Measurements from ENCODE around the gene SEMA7A. TPM values are rescaled to one million over a fixed set of nuclear protein-coding genes. Genes with fewer than 3 reads are reported as not detected.

The SEMA7A gene
- total and polyA plus RNA-seq, 9 of the 15 experiments (the other 6 are each of a cell fraction or from before 2014, with no cell fraction given): 0.04 to 8.2 (median 5.4) TPM; not detected in 1

- TF ChIP-seq HBP1 (CRISPR knock-in tag; IDR thresholded peaks at IDR 0.05): no peak
- TF ChIP-seq KAT2B (IDR thresholded peaks at IDR 0.05; ENCODE audit: low read depth, low read length): no peak
- peak; percentile 40; the same call in 1 of the 2 replicates for TF ChIP-seq ZNF24 (IDR thresholded peaks at IDR 0.05)
- no peak for TF ChIP-seq ZNF174 (CRISPR knock-in tag; IDR thresholded peaks at IDR 0.05)
- TF ChIP-seq ETV5 (CRISPR knock-in tag; IDR thresholded peaks at IDR 0.05; ENCODE audit: low read depth): no peak; the same call in 1 of the 2 replicates
- peak; percentile 64; the same call in 1 of the 2 replicates for TF ChIP-seq SIN3B (IDR thresholded peaks at IDR 0.05; ENCODE audit: low read depth)
- TF ChIP-seq ZNF133 (CRISPR knock-in tag; IDR thresholded peaks at IDR 0.05): no peak
- TF ChIP-seq HMGN3 (IDR thresholded peaks at IDR 0.05; ENCODE audit: borderline replicate concordance, extremely low read depth, insufficient read length, low read depth, low read length): peak; percentile 69
- TF ChIP-seq CCAR2 (IDR thresholded peaks at IDR 0.05; ENCODE audit: low read depth, low read length): no peak
- peak; percentile 83; the same call in 1 of the 2 replicates for TF ChIP-seq MTA3 (IDR thresholded peaks at IDR 0.05; ENCODE audit: borderline replicate concordance)
- peak; percentile 66 for TF ChIP-seq GABPA (tag; conservative IDR thresholded peaks at IDR 0.05; ENCODE audit: low read depth)
- no peak for TF ChIP-seq ZNF212 (CRISPR knock-in tag; IDR thresholded peaks at IDR 0.05)
- peak; percentile 63 for TF ChIP-seq CCNT2 (IDR thresholded peaks at IDR 0.05; ENCODE audit: borderline replicate concordance, extremely low read depth, insufficient read length, low read depth, low read length)
- peak; percentile 46; the same call in 1 of the 2 replicates for TF ChIP-seq ESRRA (IDR thresholded peaks at IDR 0.05; ENCODE audit: borderline replicate concordance, low read depth)
- TF ChIP-seq PRDM10 (IDR thresholded peaks at IDR 0.05; ENCODE audit: partially characterized antibody): no peak
- TF ChIP-seq RBM34 (IDR thresholded peaks at IDR 0.05; ENCODE audit: borderline replicate concordance, insufficient read depth, low read length): no peak
- no peak for TF ChIP-seq NR3C1 (CRISPR knock-in tag; IDR thresholded peaks at IDR 0.05)
- no peak for TF ChIP-seq PRMT5 (CRISPR knock-in tag; IDR thresholded peaks at IDR 0.05)
- TF ChIP-seq NFE2 (IDR thresholded peaks at IDR 0.05; ENCODE audit: low read depth): no peak
- peak; percentile 54; the same call in 1 of the 2 replicates for TF ChIP-seq L3MBTL2 (IDR thresholded peaks at IDR 0.05)
- TF ChIP-seq ATF2 (CRISPR knock-in tag; IDR thresholded peaks at IDR 0.05): no peak
- TF ChIP-seq ZNF146 (CRISPR knock-in tag; IDR thresholded peaks at IDR 0.05; ENCODE audit: unreplicated experiment): no peak
- no peak for TF ChIP-seq HDAC6 (IDR thresholded peaks at IDR 0.05; ENCODE audit: low read depth, low read length)
- no peak for TF ChIP-seq TEAD2 (tag; IDR thresholded peaks at IDR 0.05)
Measured at GRCh38 chr15:74433592-74434262, at the start of gene SEMA7A (continued).

Data from K562 (cell line).